ENCODE measurements around the gene DPCD. TPM values are rescaled to one million over a fixed set of nuclear protein-coding genes. Genes with fewer than 3 reads are reported as not detected.
A peak's percentile ranks its signal among the peaks of the same experiment; 100 is the strongest.
"Not testable (repeated sequence)": the region's sequence is repeated elsewhere in the genome, so short reads cannot be mapped to it uniquely, and the experiment has no call there.

DPCD gene
- total and polyA plus RNA-seq, 3 donors from 2014 or later, result 70.9 to 267 (median 87.6) TPM

DNA sequence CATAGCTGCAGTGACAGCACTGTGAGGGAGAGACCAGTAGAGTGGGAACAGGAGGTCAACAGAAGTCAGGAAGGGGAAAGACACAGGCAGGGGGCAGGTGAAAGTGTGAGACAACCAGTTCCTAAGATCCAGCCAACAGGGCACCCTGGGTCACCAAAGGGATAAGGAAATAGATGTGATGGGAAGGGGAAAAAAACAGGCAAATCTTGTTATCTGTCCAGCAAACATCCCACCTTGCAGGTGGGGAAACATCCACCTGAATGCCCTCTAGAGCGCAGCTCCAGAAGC, 42.5 kb downstream of the DPCD start:
- Histone ChIP-seq H3K27me3 (no peaks in the 10 kb centered on the region), H3K4me3 (no peak overlapping the region), H3K4me1 (peaks cover 8% of the 10 kb centered on the region), H3K9me3 (no peaks in the 10 kb centered on the region), H3K36me3 (ENCODE audit: low read depth, missing control alignments) (no peaks in the 10 kb centered on the region), H3K27ac (no peak overlapping the region)
- no peak for DNase-seq
- intact Hi-C loops (cut with DNase I; ENCODE audit: low total_unique reads), result no loop called here
- WGBS, 2 donors, result 96 to 100% methylated on average over 1 of the region's 1 CpG
- TF ChIP-seq, protein P1, sequence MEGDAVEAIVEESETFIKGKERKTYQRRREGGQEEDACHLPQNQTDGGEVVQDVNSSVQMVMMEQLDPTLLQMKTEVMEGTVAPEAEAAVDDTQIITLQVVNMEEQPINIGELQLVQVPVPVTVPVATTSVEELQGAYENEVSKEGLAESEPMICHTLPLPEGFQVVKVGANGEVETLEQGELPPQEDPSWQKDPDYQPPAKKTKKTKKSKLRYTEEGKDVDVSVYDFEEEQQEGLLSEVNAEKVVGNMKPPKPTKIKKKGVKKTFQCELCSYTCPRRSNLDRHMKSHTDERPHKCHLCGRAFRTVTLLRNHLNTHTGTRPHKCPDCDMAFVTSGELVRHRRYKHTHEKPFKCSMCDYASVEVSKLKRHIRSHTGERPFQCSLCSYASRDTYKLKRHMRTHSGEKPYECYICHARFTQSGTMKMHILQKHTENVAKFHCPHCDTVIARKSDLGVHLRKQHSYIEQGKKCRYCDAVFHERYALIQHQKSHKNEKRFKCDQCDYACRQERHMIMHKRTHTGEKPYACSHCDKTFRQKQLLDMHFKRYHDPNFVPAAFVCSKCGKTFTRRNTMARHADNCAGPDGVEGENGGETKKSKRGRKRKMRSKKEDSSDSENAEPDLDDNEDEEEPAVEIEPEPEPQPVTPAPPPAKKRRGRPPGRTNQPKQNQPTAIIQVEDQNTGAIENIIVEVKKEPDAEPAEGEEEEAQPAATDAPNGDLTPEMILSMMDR (IDR thresholded peaks at IDR 0.05), result no peak
- TF ChIP-seq POLR2A (IDR thresholded peaks at IDR 0.05), result no peak

DNA sequence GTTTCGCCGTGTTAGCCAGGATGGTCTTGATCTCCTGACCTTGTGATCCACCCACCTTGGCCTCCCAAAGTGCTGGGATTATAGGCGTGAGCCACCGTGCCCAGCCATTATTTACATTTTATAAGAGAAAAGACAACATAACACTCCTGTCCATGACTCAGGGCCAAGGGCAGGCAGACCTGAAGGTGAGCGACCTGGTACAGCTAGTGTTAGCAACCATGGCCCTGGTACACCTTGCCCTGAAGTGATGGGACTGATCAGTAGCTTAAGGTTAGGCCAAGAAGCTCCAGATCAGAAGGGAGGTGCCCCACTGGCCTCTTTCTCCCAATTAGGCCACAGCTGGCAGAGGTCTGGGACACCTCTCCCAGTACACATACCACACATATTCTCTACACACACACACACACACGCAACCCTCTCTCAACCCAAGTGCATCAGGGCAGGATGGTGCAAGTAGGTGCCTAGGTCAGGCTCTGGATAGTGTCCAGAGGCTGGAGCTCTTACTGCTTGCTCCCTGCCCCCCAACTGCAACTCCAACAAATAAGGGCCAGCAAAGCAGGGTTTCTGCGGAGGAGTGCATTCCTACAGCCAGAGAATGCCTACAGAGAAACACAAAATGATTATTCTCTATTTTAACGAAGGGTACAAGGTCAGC, 43.8 kb downstream of the DPCD start:
- Histone ChIP-seq H3K4me3 (no peak overlapping the region), H3K4me1 (peaks cover 8% of the 10 kb centered on the region), H3K27me3 (no peaks in the 10 kb centered on the region), H3K36me3 (ENCODE audit: low read depth, missing control alignments) (no peaks in the 10 kb centered on the region), H3K9me3 (no peaks in the 10 kb centered on the region), H3K27ac (no peak overlapping the region)
- TF ChIP-seq, protein P1 (IDR thresholded peaks at IDR 0.05), result no peak
- TF ChIP-seq POLR2A (IDR thresholded peaks at IDR 0.05), result no peak
- 69 to 74% methylated on average over 8 of the region's 8 CpGs for WGBS, 2 donors
- intact Hi-C loops (cut with DNase I; ENCODE audit: low total_unique reads), result no loop called here
- peak; percentile 76 for DNase-seq

DNA sequence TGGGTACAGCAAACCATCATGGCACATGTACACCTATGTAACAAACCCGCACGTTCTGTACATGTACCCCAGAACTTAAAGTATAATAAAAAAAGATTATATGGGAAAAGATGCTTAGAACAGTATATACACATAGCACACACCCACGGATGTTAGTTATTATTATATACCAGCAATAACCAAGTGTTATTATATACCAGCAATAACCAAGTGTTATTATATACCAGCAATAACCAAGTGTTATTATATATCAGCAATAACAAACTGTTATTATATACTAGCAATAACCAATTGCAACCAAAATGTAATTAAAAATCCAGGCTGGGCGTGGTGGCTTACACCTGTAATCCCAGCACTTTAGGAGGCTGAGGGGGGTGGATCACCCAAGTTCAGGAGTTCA, 45.4 kb downstream of the DPCD start:
- H3K4me1 ChIP-seq; intact Hi-C loops (cut with DNase I; ENCODE audit: low total_unique reads); DNase-seq; H3K4me3 ChIP-seq; H3K27me3 ChIP-seq; H3K9me3 ChIP-seq; H3K36me3 ChIP-seq (ENCODE audit: low read depth, missing control alignments); H3K27ac ChIP-seq: not testable (repeated sequence)
- WGBS, 2 donors, result 95% methylated on average over 4 of the region's 4 CpGs

DNA sequence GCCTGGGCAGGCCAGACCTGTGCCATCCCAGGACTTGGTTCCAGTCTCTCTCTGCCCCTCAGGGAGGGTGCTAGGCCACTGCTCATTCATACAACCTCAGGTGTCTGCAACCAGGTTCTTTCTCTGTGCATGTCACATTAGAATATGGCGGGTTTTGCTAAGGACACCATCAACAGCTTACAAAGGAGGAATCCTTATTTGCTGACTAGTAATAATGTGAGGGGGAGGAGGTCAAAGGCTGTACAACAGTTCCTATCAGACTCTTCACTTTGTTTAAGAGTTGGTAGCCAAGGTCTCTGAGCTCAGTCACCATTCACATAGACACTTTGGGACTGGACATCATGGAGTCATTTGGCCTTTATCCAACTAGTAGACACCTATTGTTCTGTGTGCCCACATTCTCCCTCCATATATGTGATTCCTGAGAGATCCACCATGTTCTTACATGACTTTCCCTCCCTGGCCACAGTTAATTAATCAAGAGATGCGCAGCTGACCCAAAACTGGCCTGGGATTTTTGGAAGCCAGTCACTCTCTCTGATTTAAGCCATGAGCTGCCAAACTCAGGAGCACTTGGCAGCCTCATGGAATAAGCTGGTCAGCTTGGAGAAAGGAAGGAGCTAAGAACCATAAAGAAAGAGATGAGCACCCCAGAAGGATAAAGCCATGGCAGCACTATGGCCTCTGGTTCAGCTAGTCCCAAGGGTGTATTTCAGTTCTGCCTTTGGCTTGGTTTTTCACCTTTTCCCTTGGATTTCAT, 51.2 kb downstream of the DPCD start:
- Histone ChIP-seq H3K4me3 (no peak overlapping the region), H3K36me3 (ENCODE audit: low read depth, missing control alignments) (no peaks in the 10 kb centered on the region), H3K9me3 (no peaks in the 10 kb centered on the region), H3K4me1 (no peaks in the 10 kb centered on the region), H3K27ac (no peak overlapping the region), H3K27me3 (no peaks in the 10 kb centered on the region)
- DNase-seq, result no peak
- TF ChIP-seq, protein P1 (IDR thresholded peaks at IDR 0.05), result no peak
- no peak for TF ChIP-seq POLR2A (IDR thresholded peaks at IDR 0.05)
- 92 to 98% methylated on average over 2 of the region's 2 CpGs for WGBS, 2 donors
- intact Hi-C loops (cut with DNase I; ENCODE audit: low total_unique reads), result no loop called here

DNA sequence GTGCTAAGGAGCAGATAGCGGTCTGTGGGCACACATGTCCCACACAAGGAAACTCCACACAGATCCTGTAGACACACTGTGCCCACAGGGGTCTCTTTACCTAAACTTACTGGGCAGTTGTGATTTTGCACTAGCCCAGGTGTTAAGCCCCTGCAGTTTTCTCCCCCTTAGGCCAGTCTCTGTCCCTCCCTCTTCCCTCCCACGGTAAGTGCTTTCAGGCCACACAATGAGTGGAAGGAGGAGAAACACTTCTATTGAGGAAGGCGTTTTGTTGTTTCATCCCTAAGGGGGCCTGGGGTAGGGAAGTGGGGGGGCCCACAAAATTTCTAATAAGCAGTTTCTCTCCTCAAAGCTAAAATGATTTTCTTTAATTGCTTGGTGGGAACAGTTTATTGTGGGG, 55.4 kb downstream of the DPCD start:
- Histone ChIP-seq H3K4me1 (no peaks in the 10 kb centered on the region), H3K36me3 (ENCODE audit: low read depth, missing control alignments) (no peaks in the 10 kb centered on the region), H3K27me3 (no peaks in the 10 kb centered on the region), H3K27ac (no peak overlapping the region), H3K4me3 (no peak overlapping the region), H3K9me3 (no peaks in the 10 kb centered on the region)
- DNase-seq, result no peak
- intact Hi-C loops (cut with DNase I; ENCODE audit: low total_unique reads), result no loop called here
- TF ChIP-seq, protein P1 (IDR thresholded peaks at IDR 0.05), result no peak
- no peak for TF ChIP-seq POLR2A (IDR thresholded peaks at IDR 0.05)
- WGBS, 2 donors, result 81 to 85% methylated on average over 3 of the region's 3 CpGs
